Uterus (tissue), 4 donors: ENCODE measurements around the gene INPP5D. TPM values are rescaled to one million over a fixed set of nuclear protein-coding genes. Genes with fewer than 3 reads are reported as not detected.

ENCODE experiments used
- DNase-seq, 2 donors: peaks; one replicate each; pipeline ENCODE4 v3.0.0-alpha.2; 2019 to 2020
- H3K27ac ChIP-seq, 2 donors: fragments of 200-600 bp; sonication (generic); 1 replicate in 1 of 2; 2 replicates in 1 of 2; pipeline ENCODE4 v1.5.1; 2016 to 2018
- H3K27me3 ChIP-seq, 2 donors: fragments of 200-600 bp; sonication (generic); one replicate each; pipeline ENCODE4 v1.5.1; 2018 to 2019; ENCODE audit warnings: control low read depth in 1 of 2
- H3K36me3 ChIP-seq, 2 donors: fragments of 200-600 bp; sonication (generic); one replicate each; pipeline ENCODE4 v1.5.1; 2019; ENCODE audit warnings: control low read depth in 1 of 2
- H3K4me1 ChIP-seq, 2 donors: fragments of 200-600 bp; sonication (generic); one replicate each; pipeline ENCODE4 v1.5.1; 2018 to 2019; ENCODE audit warnings: control low read depth in 1 of 2
- H3K4me3 ChIP-seq, 2 donors: fragments of 200-600 bp; sonication (generic); 1 replicate in 1 of 2; 2 replicates in 1 of 2; pipeline ENCODE4 v1.5.1; 2018 to 2019; ENCODE audit warnings: mild to moderate bottlenecking in 1 of 2
- H3K9me3 ChIP-seq, 2 donors: fragments of 200-600 bp; sonication (generic); one replicate each; pipeline ENCODE4 v1.5.1; 2019; ENCODE audit warnings: control low read depth in 1 of 2
- CTCF ChIP-seq, 4 experiments: fragments of 200-600 bp in 2 of 4; fragments of 450-650 bp in 2 of 4; sonication (generic) in 2 of 4; IDR thresholded peaks; one replicate each; pipeline ENCODE4 v1.5.1; 2016 to 2019; ENCODE audit warnings: antibody characterized with exemption in 4 of 4, mild to moderate bottlenecking in 2 of 4, moderate library complexity in 1 of 4
- POLR2A ChIP-seq, 2 donors: fragments of 450-650 bp; IDR thresholded peaks; one replicate each; pipeline ENCODE4 v1.6.1; 2016; ENCODE audit warnings: antibody characterized with exemption in 2 of 2, mild to moderate bottlenecking in 1 of 2, moderate library complexity in 1 of 2
- intact Hi-C: fragments of 100-400 bp; cut with DNase I; formaldehyde crosslinking; loops from one replicate; pipeline ENCODE4 v1.15.1; 2023; ENCODE audit warnings: low total_unique reads
- total RNA-seq, 4 donors: library from RNA; depleted of rRNA in 3 of 4; stranded (reverse); fragments of >200 nt in 3 of 4; gene quantifications; one replicate each; pipeline versions ENCODE4 v1.1.0 to v1.2.4, GENCODE V29; 2014 to 2023
- donor health status: DM: yes; HTN: yes; CAD: no.

INPP5D gene
- total RNA-seq, 4 donors from 2014 or later, result 14.2 to 37.9 (median 22.3) TPM

DNA sequence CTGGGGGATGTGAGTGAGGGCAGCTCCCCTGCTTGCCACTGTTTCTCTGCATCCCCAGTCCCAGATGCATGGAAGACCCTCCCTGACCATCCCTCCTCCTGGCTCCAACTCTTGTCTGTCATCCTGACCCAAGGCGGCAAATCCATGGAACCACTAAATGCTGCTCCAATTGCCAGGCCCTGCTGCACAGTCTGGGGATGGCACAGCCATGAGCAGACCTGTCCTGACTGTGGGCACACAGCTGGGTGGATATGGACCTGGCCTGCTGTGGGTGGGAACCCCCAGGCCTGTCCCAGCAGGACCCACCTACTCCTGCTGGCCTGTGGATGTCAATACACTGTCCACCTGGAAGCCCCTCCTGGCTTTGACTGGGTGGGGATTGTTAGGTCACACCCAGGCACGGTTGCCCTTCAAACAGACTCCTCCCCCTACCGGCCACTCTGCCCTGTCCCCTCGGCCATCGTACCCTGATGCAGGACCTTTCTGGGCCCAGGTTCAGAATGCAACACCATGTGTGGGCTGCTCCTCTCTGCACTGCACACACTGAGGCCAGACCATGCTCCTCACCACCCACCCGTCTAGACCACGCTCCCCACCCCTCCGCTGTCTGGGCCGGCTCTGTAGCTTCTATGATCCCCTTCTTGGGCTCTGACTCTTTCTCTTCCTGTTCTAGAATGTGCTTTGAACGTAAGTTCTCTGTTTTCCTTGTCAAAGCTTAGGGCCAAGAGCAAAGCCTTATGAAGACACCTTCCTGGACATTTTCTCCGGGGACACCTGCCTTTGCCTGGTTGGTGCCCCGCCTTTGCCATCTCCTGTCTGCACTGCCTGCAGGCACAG, 57.9 kb downstream of the INPP5D start:
- Histone ChIP-seq H3K36me3 (no peaks in the 10 kb centered on the region), H3K27ac (no peak overlapping the region), H3K4me1 (no peaks in the 10 kb centered on the region), H3K27me3 (no peaks in the 10 kb centered on the region), H3K4me3 (no peak overlapping the region), H3K9me3 (no peaks in the 10 kb centered on the region)
- TF ChIP-seq CTCF (IDR thresholded peaks at IDR 0.05) (no peak), POLR2A (IDR thresholded peaks at IDR 0.05) (no peak)
- DNase-seq, result no peak
- intact Hi-C loops, result no loop called here

DNA sequence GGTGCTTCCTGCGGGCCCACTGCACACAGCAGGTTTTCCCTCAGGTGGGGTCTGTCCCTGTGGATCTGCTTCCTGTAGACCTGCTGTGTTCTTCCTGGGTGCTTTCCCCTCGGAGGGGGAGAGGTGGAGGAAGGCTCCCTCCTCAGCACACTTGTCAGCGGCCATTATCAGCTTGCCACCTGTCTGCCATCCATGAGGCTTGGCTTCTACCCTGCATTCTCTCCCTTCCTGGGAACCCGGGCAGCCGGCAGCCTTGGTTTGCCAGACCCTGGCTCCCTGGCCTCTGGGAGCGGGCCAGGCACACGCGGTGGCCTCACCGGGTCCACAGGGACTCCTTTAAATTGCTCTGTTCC, 58.5 kb downstream of the INPP5D start:
- intact Hi-C loops, result no loop called here
- Histone ChIP-seq H3K27ac (no peak overlapping the region), H3K9me3 (no peaks in the 10 kb centered on the region), H3K4me3 (no peak overlapping the region), H3K27me3 (no peaks in the 10 kb centered on the region), H3K36me3 (no peaks in the 10 kb centered on the region), H3K4me1 (no peaks in the 10 kb centered on the region)
- no peak for DNase-seq
- TF ChIP-seq CTCF (IDR thresholded peaks at IDR 0.05) (no peak), POLR2A (IDR thresholded peaks at IDR 0.05) (no peak)

GRCh38 chr2:233119123-233119522, 59.0 kb downstream of the INPP5D start:
- Histone ChIP-seq H3K36me3 (no peaks in the 10 kb centered on the region), H3K4me3 (no peak overlapping the region), H3K4me1 (no peaks in the 10 kb centered on the region), H3K27me3 (no peaks in the 10 kb centered on the region), H3K27ac (no peak overlapping the region), H3K9me3 (no peaks in the 10 kb centered on the region)
- TF ChIP-seq POLR2A (IDR thresholded peaks at IDR 0.05), result no peak
- TF ChIP-seq CTCF (IDR thresholded peaks at IDR 0.05), result no peak
- intact Hi-C loops, result no loop called here
- no peak for DNase-seq

GRCh38 chr2:233119806-233120205, 59.7 kb downstream of the INPP5D start:
- no peaks in the 10 kb centered on the region for H3K9me3 ChIP-seq
- no peak overlapping the region for H3K27ac ChIP-seq
- H3K4me1 ChIP-seq, result no peaks in the 10 kb centered on the region
- no peaks in the 10 kb centered on the region for H3K36me3 ChIP-seq
- TF ChIP-seq POLR2A (IDR thresholded peaks at IDR 0.05), result no peak
- no peak for DNase-seq
- intact Hi-C loops, result no loop called here
- no peaks in the 10 kb centered on the region for H3K27me3 ChIP-seq
- H3K4me3 ChIP-seq, result no peak overlapping the region

DNA sequence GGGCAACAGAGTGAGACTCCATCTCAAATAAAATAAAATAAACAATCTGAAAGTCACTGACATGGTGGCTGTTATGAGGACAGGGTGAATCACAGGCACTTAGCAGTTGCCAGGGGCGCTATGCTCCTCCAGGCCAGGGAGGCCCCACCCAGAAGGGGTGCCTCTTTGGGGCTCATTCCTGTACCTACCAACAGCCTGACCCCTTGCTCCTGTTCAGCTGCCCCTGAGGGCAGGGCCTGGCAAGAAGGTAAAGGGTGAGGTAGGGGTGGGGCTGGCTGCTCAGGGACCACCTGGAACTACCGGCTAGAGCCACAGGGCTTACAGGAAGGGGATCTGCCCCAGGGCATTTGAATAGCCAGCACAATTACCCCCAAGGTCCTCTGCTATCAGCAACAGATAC, 60.3 kb downstream of the INPP5D start:
- intact Hi-C loops, result no loop called here
- H3K9me3 ChIP-seq, result no peaks in the 10 kb centered on the region
- H3K4me1 ChIP-seq, result no peaks in the 10 kb centered on the region
- no peak overlapping the region for H3K4me3 ChIP-seq
- no peak for DNase-seq
- TF ChIP-seq CTCF (IDR thresholded peaks at IDR 0.05) (no peak), POLR2A (IDR thresholded peaks at IDR 0.05) (no peak)
- no peaks in the 10 kb centered on the region for H3K27me3 ChIP-seq
- no peaks in the 10 kb centered on the region for H3K36me3 ChIP-seq
- no peak overlapping the region for H3K27ac ChIP-seq
